Measurements from ENCODE around the gene OR5I1. TPM values are rescaled to one million over a fixed set of nuclear protein-coding genes. Genes with fewer than 3 reads are reported as not detected.

OR5I1 gene
- polyA plus RNA-seq (2012; ENCODE audit: insufficient read length, low read depth) = not detected

DNA sequence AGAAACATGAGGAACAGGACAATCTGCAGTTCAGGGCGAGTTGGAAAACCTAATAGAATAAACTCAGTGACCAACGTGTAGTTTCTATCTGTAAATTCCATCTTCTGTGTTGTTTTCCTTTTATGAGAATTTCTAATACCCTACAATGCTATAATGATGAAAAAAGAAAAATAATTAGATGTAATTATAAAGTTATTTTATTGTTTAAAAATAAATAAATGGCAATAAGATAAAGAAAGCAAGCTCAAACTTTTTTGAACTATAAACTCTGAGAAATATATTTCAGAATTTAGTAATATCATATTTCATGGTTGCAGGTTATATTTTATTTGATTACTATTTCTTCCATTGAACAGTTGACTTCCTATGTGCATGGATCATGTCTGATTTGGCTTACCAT is at the start of gene OR5I1:
Gene OR5I1 (minus strand): TSS at position 101 of the 400 bp plus-strand sequence. CDS start 0 bp downstream, at position 101.
- TF ChIP-seq FOXP2 (optimal IDR thresholded peaks at IDR 0.05; ENCODE audit: borderline replicate concordance, extremely low read depth, extremely low read length, insufficient read depth) (no peak), SIN3A (IDR thresholded peaks at IDR 0.05; ENCODE audit: borderline replicate concordance, insufficient read depth, low read length) (no peak), POLR2AphosphoS5 (IDR thresholded peaks at IDR 0.05; ENCODE audit: low read depth, low read length) (no peak), TAF1 (IDR thresholded peaks at IDR 0.05; ENCODE audit: borderline replicate concordance, insufficient read depth, low read length) (no peak)
- TF ChIP-seq, protein P1, sequence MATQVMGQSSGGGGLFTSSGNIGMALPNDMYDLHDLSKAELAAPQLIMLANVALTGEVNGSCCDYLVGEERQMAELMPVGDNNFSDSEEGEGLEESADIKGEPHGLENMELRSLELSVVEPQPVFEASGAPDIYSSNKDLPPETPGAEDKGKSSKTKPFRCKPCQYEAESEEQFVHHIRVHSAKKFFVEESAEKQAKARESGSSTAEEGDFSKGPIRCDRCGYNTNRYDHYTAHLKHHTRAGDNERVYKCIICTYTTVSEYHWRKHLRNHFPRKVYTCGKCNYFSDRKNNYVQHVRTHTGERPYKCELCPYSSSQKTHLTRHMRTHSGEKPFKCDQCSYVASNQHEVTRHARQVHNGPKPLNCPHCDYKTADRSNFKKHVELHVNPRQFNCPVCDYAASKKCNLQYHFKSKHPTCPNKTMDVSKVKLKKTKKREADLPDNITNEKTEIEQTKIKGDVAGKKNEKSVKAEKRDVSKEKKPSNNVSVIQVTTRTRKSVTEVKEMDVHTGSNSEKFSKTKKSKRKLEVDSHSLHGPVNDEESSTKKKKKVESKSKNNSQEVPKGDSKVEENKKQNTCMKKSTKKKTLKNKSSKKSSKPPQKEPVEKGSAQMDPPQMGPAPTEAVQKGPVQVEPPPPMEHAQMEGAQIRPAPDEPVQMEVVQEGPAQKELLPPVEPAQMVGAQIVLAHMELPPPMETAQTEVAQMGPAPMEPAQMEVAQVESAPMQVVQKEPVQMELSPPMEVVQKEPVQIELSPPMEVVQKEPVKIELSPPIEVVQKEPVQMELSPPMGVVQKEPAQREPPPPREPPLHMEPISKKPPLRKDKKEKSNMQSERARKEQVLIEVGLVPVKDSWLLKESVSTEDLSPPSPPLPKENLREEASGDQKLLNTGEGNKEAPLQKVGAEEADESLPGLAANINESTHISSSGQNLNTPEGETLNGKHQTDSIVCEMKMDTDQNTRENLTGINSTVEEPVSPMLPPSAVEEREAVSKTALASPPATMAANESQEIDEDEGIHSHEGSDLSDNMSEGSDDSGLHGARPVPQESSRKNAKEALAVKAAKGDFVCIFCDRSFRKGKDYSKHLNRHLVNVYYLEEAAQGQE (IDR thresholded peaks at IDR 0.05; ENCODE audit: insufficient read depth in 1 of 2, low read depth in 2 of 2, low read length in 2 of 2) = no peak

DNA sequence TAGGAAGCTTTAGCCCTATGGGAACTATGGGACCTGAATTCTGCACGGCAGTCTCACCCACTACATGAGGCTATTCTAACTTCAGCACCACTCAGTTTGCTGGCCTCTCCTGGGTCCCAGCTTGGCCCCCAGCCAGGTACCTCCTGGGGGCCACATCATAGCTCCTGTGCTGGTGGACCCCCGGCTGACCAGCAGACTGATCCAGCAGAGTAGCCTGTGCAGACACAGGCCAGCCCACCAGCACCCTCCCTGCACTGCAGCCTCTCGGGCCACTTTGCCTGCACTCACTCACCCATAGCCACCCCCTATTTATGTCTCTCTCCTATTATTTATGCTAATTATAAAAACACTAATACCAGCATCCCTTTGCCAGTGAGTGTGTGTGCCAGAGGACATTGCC is 34.7 kb upstream of the OR5I1 start:
- TF ChIP-seq POLR2AphosphoS5 (IDR thresholded peaks at IDR 0.05; ENCODE audit: low read depth, low read length) (no peak), SIN3A (IDR thresholded peaks at IDR 0.05; ENCODE audit: borderline replicate concordance, insufficient read depth, low read length) (no peak), TAF1 (IDR thresholded peaks at IDR 0.05; ENCODE audit: borderline replicate concordance, insufficient read depth, low read length) (no peak), FOXP2 (optimal IDR thresholded peaks at IDR 0.05; ENCODE audit: borderline replicate concordance, extremely low read depth, extremely low read length, insufficient read depth) (no peak)
- TF ChIP-seq, protein P1 (IDR thresholded peaks at IDR 0.05; ENCODE audit: insufficient read depth in 1 of 2, low read depth in 2 of 2, low read length in 2 of 2) = no peak

DNA sequence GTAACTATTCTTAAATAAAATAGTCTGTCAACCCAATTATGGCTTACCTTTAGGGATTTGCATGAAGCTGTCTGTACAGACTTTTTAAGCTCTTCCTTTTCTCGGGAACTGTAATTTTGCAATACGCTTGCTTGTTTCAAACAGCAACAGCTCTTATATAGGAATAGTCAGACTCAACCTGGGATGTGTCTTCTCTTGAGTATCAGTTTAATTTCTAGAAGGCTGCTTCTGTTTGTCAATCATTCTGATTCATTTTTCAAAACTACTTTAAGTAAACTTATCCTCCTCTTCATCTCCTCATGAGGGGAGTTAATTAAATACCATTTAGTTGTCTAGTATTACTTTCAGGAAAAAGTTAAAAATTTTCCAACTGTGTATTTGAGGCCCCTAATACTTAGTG is 33.6 kb upstream of the OR5I1 start, which contains the start of gene OR10AG1:
Gene OR10AG1 (minus strand): TSS at position 101 of the 400 bp plus-strand sequence. CDS start 38 bp downstream, at position 63.
- TF ChIP-seq SIN3A (IDR thresholded peaks at IDR 0.05; ENCODE audit: borderline replicate concordance, insufficient read depth, low read length) (no peak), POLR2AphosphoS5 (IDR thresholded peaks at IDR 0.05; ENCODE audit: low read depth, low read length) (no peak), FOXP2 (optimal IDR thresholded peaks at IDR 0.05; ENCODE audit: borderline replicate concordance, extremely low read depth, extremely low read length, insufficient read depth) (no peak), TAF1 (IDR thresholded peaks at IDR 0.05; ENCODE audit: borderline replicate concordance, insufficient read depth, low read length) (no peak)
- TF ChIP-seq, protein P1 (IDR thresholded peaks at IDR 0.05; ENCODE audit: insufficient read depth in 1 of 2, low read depth in 2 of 2, low read length in 2 of 2) = no peak

DNA sequence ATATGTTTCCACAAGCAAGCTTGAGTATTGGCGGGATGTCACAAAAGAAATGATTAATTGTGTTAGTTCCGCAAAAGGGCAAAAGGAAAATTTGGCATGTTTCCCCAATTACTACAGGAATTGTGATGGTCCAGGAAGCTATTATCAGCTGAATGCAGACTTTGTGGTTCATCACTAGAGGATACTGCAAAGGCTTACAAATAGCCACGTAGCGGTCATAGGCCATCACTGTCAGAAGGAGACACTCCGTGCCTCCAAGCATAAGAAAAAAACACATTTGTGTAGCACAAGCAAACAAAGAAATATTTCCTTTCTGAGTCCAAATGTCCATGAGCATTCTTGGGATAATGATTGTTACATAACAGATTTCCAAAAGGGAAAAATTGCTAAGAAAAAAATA is 31.7 kb upstream of the OR5I1 start:
- TF ChIP-seq TAF1 (IDR thresholded peaks at IDR 0.05; ENCODE audit: borderline replicate concordance, insufficient read depth, low read length) (no peak), FOXP2 (optimal IDR thresholded peaks at IDR 0.05; ENCODE audit: borderline replicate concordance, extremely low read depth, extremely low read length, insufficient read depth) (no peak), POLR2AphosphoS5 (IDR thresholded peaks at IDR 0.05; ENCODE audit: low read depth, low read length) (no peak), SIN3A (IDR thresholded peaks at IDR 0.05; ENCODE audit: borderline replicate concordance, insufficient read depth, low read length) (no peak)
- TF ChIP-seq, protein P1 (IDR thresholded peaks at IDR 0.05; ENCODE audit: insufficient read depth in 1 of 2, low read depth in 2 of 2, low read length in 2 of 2) = no peak

Measured in PFSK-1 (cell line).